Measurements from ENCODE around the gene TRPM8.

DNA sequence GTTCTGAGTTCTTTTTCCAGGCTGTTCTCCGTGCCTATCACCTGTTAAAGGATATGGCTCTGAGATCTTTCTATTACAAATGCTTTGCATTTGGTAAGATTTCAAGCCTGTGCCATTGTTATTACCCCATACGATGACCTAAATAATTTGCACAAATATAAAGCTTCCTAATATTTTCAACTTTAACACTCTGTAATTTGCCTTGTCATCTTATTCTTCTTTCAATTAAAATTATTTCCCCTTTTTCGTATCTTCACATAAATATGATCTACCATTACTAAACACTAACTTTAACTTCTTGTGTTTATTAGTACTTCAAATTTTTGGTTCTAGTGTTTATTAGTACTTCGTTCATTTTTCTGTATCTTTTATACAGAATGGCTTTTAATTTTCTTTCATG lies 45.7 kb upstream of the TRPM8 start:
- TF ChIP-seq CTCF (optimal IDR thresholded peaks at IDR 0.05 in 1 of 3, IDR thresholded peaks at IDR 0.05 in 1 of 3, conservative IDR thresholded peaks at IDR 0.05 in 1 of 3; ENCODE audit: extremely low read depth in 1 of 3, insufficient read depth in 2 of 3, low read length in 3 of 3) (no peak), EZH2 (IDR thresholded peaks at IDR 0.05; ENCODE audit: low read length) (no peak)

All from keratinocyte (primary cell).